ENCODE measurements around the gene UBE2K.
A peak's percentile ranks its signal among the peaks of the same experiment; 100 is the strongest.
"Not testable (repeated sequence)": the region's sequence is repeated elsewhere in the genome, so short reads cannot be mapped to it uniquely, and the experiment has no call there.

The UBE2K gene

GRCh38 chr4:39697740-39698423 is at the start of gene UBE2K:
Gene UBE2K, plus strand, starts transcription at chr4:39698136. Its CDS starts 192 bp downstream, at chr4:39698328.
- H3K9ac ChIP-seq (ENCODE audit: low read depth, low read length): peak within 1 kb of the TSS; percentile 96
- no peaks in the 10 kb centered on the region for H3K4me1 ChIP-seq (ENCODE audit: insufficient read depth, low read length)
- no peaks in the 10 kb centered on the region for H3K36me3 ChIP-seq (ENCODE audit: insufficient read depth, low read length)
- H3K9me3 ChIP-seq (ENCODE audit: control insufficient read depth, insufficient read depth, low read length): no peaks in the 10 kb centered on the region

- no peaks in the 10 kb centered on the region for H3K4me1 ChIP-seq (ENCODE audit: insufficient read depth, low read length)
- no peaks in the 10 kb centered on the region for H3K9me3 ChIP-seq (ENCODE audit: control insufficient read depth, insufficient read depth, low read length)
- H3K9ac ChIP-seq (ENCODE audit: low read depth, low read length): no peak overlapping the region
- H3K36me3 ChIP-seq (ENCODE audit: insufficient read depth, low read length): no peaks in the 10 kb centered on the region
These were observed 49.7 kb upstream of the UBE2K start for GRCh38 chr4:39648213-39648612.

- Histone ChIP-seq H3K4me1 (ENCODE audit: insufficient read depth, low read length) (no peaks in the 10 kb centered on the region), H3K36me3 (ENCODE audit: insufficient read depth, low read length) (no peaks in the 10 kb centered on the region), H3K9ac (ENCODE audit: low read depth, low read length) (no peak overlapping the region), H3K9me3 (ENCODE audit: control insufficient read depth, insufficient read depth, low read length) (no peaks in the 10 kb centered on the region)
These were observed 48.9 kb upstream of the UBE2K start for GRCh38 chr4:39648827-39649558.

GRCh38 chr4:39649639-39650265 is 48.2 kb upstream of the UBE2K start:
- Histone ChIP-seq H3K4me1 (ENCODE audit: insufficient read depth, low read length) (no peaks in the 10 kb centered on the region), H3K9me3 (ENCODE audit: control insufficient read depth, insufficient read depth, low read length) (no peaks in the 10 kb centered on the region), H3K9ac (ENCODE audit: low read depth, low read length) (no peak overlapping the region), H3K36me3 (ENCODE audit: insufficient read depth, low read length) (no peaks in the 10 kb centered on the region)

GRCh38 chr4:39651586-39651985 is 46.4 kb upstream of the UBE2K start:
- H3K4me1 ChIP-seq (ENCODE audit: insufficient read depth, low read length); H3K36me3 ChIP-seq (ENCODE audit: insufficient read depth, low read length); H3K9me3 ChIP-seq (ENCODE audit: control insufficient read depth, insufficient read depth, low read length); H3K9ac ChIP-seq (ENCODE audit: low read depth, low read length): not testable (repeated sequence)

GRCh38 chr4:39655211-39655610 is 42.7 kb upstream of the UBE2K start:
- H3K36me3 ChIP-seq (ENCODE audit: insufficient read depth, low read length): no peaks in the 10 kb centered on the region
- no peaks in the 10 kb centered on the region for H3K4me1 ChIP-seq (ENCODE audit: insufficient read depth, low read length)
- H3K9me3 ChIP-seq (ENCODE audit: control insufficient read depth, insufficient read depth, low read length): no peaks in the 10 kb centered on the region
- H3K9ac ChIP-seq (ENCODE audit: low read depth, low read length): no peak overlapping the region

DNA sequence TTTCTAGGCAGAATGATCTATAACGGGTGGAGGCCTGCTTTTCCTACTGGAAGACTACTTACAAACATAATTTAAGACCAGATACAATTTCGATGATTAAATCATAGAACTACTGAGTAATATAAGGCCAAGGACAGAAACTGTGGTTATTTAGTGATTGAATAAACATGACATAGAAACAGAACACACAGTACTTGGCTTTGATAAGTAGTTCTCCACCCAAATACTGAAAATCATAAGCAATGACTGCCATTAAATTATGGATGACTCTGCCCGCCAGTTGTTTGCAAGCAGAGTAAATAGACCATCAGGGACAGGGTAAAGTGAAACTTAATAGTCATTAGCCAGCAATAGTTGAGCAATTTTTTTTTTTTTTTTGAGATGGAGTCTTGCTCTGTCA is 42.1 kb upstream of the UBE2K start:
- no peaks in the 10 kb centered on the region for H3K36me3 ChIP-seq (ENCODE audit: insufficient read depth, low read length)
- no peaks in the 10 kb centered on the region for H3K9me3 ChIP-seq (ENCODE audit: control insufficient read depth, insufficient read depth, low read length)
- no peaks in the 10 kb centered on the region for H3K4me1 ChIP-seq (ENCODE audit: insufficient read depth, low read length)
- no peak overlapping the region for H3K9ac ChIP-seq (ENCODE audit: low read depth, low read length)

DNA sequence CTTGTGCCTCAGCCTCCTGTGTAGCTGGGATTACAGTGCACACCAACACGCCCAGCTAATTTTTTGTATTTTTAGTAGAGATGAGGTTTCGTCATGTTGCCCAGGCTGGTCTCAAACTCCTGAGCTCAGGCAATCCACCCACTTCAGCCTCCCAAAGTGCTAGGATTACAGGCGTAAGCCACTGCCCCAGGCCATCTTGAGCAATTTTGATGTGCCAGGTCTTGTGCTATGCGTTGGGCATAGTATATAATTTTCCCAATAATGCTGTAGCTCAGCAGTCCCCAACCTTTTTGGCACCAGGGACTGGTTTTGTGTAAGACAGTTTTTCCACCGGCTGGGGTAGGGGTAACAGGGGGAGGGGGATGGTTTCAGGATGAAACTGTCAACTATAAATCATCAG is 41.3 kb upstream of the UBE2K start:
- not testable (repeated sequence) for H3K9me3 ChIP-seq (ENCODE audit: control insufficient read depth, insufficient read depth, low read length); H3K4me1 ChIP-seq (ENCODE audit: insufficient read depth, low read length); H3K36me3 ChIP-seq (ENCODE audit: insufficient read depth, low read length); H3K9ac ChIP-seq (ENCODE audit: low read depth, low read length)

GRCh38 chr4:39657465-39657864 is 40.5 kb upstream of the UBE2K start:
- no peaks in the 10 kb centered on the region for H3K4me1 ChIP-seq (ENCODE audit: insufficient read depth, low read length)
- no peaks in the 10 kb centered on the region for H3K9me3 ChIP-seq (ENCODE audit: control insufficient read depth, insufficient read depth, low read length)
- H3K9ac ChIP-seq (ENCODE audit: low read depth, low read length): no peak overlapping the region
- no peaks in the 10 kb centered on the region for H3K36me3 ChIP-seq (ENCODE audit: insufficient read depth, low read length)

DNA sequence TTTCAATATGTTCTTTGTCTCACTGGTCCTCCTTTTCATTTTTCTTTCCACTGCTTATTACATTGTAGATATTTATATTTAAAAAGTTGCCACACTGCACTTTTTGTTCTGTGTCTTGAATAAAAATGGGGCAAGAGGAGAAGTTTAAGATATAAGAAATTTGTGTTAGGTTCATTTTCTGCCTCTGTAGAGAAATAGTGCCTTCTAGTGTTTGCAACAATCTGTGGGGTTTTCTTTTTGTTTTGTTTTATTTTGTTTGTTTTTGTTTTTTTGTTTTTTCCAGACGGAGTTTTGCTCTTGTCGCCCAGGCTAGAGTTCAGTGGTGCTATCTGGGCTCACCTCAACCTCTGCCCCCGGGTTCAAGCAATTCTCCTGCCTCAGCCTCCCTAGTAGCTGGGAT is 39.2 kb upstream of the UBE2K start:
- no peak overlapping the region for H3K9ac ChIP-seq (ENCODE audit: low read depth, low read length)
- no peaks in the 10 kb centered on the region for H3K9me3 ChIP-seq (ENCODE audit: control insufficient read depth, insufficient read depth, low read length)
- H3K4me1 ChIP-seq (ENCODE audit: insufficient read depth, low read length): no peaks in the 10 kb centered on the region
- no peaks in the 10 kb centered on the region for H3K36me3 ChIP-seq (ENCODE audit: insufficient read depth, low read length)

DNA sequence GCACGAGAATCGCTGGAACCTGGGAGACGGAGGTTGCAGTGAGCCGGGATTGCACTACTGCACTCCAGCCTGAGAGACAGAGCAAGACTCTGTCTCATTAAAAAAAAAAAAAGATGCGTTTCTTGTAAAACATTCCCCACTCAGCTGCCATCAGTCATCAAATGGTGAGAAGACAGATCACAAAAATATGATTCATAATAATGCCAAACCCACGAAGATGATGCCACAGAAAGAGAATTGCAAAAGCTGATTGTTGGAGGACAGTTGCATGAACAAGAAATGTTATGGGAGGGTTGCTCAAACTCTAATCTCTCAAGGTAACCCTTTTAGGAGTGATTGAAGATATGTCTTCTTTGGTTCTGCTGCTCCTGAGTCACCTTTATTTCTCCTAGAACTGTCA is 37.9 kb upstream of the UBE2K start:
- no peak overlapping the region for H3K9ac ChIP-seq (ENCODE audit: low read depth, low read length)
- no peaks in the 10 kb centered on the region for H3K9me3 ChIP-seq (ENCODE audit: control insufficient read depth, insufficient read depth, low read length)
- no peaks in the 10 kb centered on the region for H3K4me1 ChIP-seq (ENCODE audit: insufficient read depth, low read length)
- H3K36me3 ChIP-seq (ENCODE audit: insufficient read depth, low read length): no peaks in the 10 kb centered on the region

GRCh38 chr4:39660757-39661156 is 37.2 kb upstream of the UBE2K start:
- Histone ChIP-seq H3K9me3 (ENCODE audit: control insufficient read depth, insufficient read depth, low read length) (no peaks in the 10 kb centered on the region), H3K36me3 (ENCODE audit: insufficient read depth, low read length) (no peaks in the 10 kb centered on the region), H3K4me1 (ENCODE audit: insufficient read depth, low read length) (no peaks in the 10 kb centered on the region), H3K9ac (ENCODE audit: low read depth, low read length) (no peak overlapping the region)

- Histone ChIP-seq H3K9ac (ENCODE audit: low read depth, low read length) (no peak overlapping the region), H3K36me3 (ENCODE audit: insufficient read depth, low read length) (no peaks in the 10 kb centered on the region), H3K4me1 (ENCODE audit: insufficient read depth, low read length) (no peaks in the 10 kb centered on the region), H3K9me3 (ENCODE audit: control insufficient read depth, insufficient read depth, low read length) (no peaks in the 10 kb centered on the region)
These were observed 35.3 kb upstream of the UBE2K start for GRCh38 chr4:39662683-39663082.

GRCh38 chr4:39664828-39665731 is 32.9 kb upstream of the UBE2K start:
- Histone ChIP-seq H3K36me3 (ENCODE audit: insufficient read depth, low read length) (no peaks in the 10 kb centered on the region), H3K9ac (ENCODE audit: low read depth, low read length) (no peak overlapping the region), H3K9me3 (ENCODE audit: control insufficient read depth, insufficient read depth, low read length) (no peaks in the 10 kb centered on the region), H3K4me1 (ENCODE audit: insufficient read depth, low read length) (no peaks in the 10 kb centered on the region)

All from ES-I3 (cell line).